ENCODE measurements around the gene CHIC2. TPM values are rescaled to one million over a fixed set of nuclear protein-coding genes. Genes with fewer than 3 reads are reported as not detected.
"Not testable (repeated sequence)": the region's sequence is repeated elsewhere in the genome, so short reads cannot be mapped to it uniquely, and the experiment has no call there.

CHIC2 gene
- total RNA-seq, 3 donors from 2014 or later, result 22.6 to 27.5 (median 22.9) TPM

DNA sequence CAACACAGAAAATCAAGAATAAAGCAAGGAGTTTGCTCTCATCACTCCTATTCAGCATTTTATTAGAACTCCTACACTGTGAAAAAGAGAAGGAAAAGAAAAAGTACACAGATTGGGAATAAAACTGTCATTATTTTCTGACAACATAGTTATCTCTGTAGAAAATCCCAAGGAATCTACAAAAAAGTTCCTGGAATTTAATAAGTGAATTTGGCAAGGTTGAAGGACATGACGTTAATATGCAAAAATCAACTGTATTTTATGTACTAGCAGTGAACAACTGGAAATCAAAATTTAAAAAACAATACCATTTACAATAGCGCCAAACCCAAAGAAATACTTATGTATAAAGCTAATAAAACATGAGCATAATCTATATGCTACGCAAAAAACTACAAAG, 26.3 kb downstream of the CHIC2 start:
- no peak for DNase-seq
- TF ChIP-seq, protein P1, sequence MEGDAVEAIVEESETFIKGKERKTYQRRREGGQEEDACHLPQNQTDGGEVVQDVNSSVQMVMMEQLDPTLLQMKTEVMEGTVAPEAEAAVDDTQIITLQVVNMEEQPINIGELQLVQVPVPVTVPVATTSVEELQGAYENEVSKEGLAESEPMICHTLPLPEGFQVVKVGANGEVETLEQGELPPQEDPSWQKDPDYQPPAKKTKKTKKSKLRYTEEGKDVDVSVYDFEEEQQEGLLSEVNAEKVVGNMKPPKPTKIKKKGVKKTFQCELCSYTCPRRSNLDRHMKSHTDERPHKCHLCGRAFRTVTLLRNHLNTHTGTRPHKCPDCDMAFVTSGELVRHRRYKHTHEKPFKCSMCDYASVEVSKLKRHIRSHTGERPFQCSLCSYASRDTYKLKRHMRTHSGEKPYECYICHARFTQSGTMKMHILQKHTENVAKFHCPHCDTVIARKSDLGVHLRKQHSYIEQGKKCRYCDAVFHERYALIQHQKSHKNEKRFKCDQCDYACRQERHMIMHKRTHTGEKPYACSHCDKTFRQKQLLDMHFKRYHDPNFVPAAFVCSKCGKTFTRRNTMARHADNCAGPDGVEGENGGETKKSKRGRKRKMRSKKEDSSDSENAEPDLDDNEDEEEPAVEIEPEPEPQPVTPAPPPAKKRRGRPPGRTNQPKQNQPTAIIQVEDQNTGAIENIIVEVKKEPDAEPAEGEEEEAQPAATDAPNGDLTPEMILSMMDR (IDR thresholded peaks at IDR 0.05), result no peak
- intact Hi-C loops (cut with DNase I, micrococcal nuclease), result no loop called here

DNA sequence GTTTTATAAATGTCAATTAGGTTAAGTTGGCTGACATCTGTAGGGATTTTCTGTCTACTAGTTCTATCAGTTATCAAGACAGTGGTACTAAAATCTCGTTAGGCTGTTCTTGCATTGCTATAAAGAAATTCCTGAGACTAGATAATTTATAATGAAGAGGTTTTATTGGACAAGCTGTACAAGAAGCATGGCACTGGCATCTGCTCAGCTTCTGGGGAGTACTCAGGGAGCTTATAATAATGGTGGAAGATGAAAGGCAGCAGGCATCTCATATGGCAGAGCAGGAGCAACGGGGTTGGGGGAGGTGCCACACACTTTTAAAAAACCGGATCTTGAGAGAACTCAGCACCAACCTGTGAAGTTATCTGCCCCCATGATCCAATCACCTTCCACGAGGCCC, 28.2 kb downstream of the CHIC2 start:
- Histone ChIP-seq H3K36me3 (ENCODE audit: low read depth) (peaks cover 5% of the 10 kb centered on the region), H3K9me3 (no peaks in the 10 kb centered on the region), H3K4me3 (no peak overlapping the region), H3K4me1 (ENCODE audit: low read depth) (no peaks in the 10 kb centered on the region)
- intact Hi-C loops (cut with DNase I, micrococcal nuclease), result no loop called here
- DNase-seq (no peak), ATAC-seq (no peak)
- TF ChIP-seq, protein P1 (IDR thresholded peaks at IDR 0.05), result no peak

More for the DNA sequence above, 26.3 kb downstream of the CHIC2 start:
- Histone ChIP-seq H3K9me3 (no peaks in the 10 kb centered on the region), H3K36me3 (ENCODE audit: low read depth) (peaks cover 4% of the 10 kb centered on the region), H3K4me1 (ENCODE audit: low read depth) (no peaks in the 10 kb centered on the region), H3K4me3 (no peak overlapping the region)
- no peak for ATAC-seq

DNA sequence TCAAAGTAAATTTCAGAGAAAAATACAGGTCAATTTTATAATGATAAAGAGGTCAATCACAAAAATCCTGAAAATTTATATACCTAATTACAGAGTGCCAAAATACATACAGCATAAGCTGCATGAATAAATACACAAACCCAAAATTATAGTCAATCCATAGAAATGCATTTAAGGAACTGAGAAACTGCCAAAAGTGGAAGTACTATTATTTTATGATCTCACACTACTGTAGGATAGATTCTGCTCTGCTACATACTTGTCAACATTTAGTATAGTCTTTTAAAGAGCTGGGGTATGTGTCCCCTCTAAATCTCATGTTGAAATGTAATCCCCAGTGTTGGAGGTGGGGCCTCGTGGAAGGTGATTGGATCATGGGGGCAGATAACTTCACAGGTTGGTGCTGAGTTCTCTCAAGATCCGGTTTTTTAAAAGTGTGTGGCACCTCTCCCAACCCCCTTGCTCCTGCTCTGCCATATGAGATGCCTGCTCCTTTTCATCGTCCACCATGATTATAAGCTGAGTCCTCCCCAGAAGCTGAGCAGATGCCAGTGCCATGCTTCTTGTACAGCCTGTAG, 31.8 kb downstream of the CHIC2 start:
- DNase-seq (no peak), ATAC-seq (no peak)
- Histone ChIP-seq H3K36me3 (ENCODE audit: low read depth) (peaks cover 5% of the 10 kb centered on the region), H3K4me1 (ENCODE audit: low read depth) (no peaks in the 10 kb centered on the region), H3K9me3 (no peaks in the 10 kb centered on the region), H3K4me3 (no peak overlapping the region)
- TF ChIP-seq, protein P1 (IDR thresholded peaks at IDR 0.05), result no peak
- intact Hi-C loops (cut with DNase I, micrococcal nuclease), result no loop called here

DNA sequence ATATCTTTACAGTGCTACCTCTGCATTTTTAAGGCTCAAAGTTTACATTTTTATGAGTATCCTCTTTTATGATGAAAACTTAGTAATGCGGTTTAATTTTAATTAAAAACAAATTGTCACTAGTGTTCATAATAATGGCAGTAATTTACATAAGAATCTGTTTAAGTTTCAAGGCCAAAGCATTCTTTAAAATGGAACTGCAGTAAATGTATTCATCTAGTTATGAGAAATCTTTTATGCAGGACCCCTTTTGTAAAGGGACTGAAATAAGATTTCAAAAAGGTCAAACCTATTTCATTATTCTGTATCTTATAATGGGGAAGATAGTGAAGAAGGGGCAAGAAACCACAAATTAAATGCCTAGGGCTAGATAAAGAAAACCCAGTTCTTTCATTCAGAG, 37.1 kb downstream of the CHIC2 start:
- ATAC-seq, result no peak

DNA sequence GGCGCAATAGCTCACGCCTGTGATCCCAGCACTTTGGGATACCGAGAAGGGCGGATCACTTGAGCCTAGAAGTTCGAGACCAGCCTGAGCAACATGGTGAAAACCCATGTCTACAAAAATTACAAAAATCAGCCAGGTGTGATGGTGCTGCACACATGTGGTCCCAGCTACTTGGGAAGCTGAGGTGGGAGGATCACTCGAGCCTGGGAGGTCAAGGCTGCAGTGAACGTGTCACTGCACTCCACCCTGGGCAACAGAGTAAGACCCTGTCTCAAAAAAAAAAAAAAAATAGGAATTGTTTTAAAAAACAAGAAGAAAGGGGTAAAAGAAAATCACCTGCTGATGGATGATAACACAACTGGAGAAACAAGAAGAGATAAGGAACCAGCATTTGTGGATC, 38.8 kb downstream of the CHIC2 start:
- H3K4me3 ChIP-seq, result no peak overlapping the region
- DNase-seq (no peak), ATAC-seq (no peak)
- intact Hi-C loops (cut with DNase I, micrococcal nuclease), result no loop called here
- H3K9me3 ChIP-seq, result peaks cover 3% of the 10 kb centered on the region
- no peaks in the 10 kb centered on the region for H3K36me3 ChIP-seq (ENCODE audit: low read depth)
- H3K4me1 ChIP-seq (ENCODE audit: low read depth), result no peaks in the 10 kb centered on the region
- TF ChIP-seq, protein P1 (IDR thresholded peaks at IDR 0.05), result no peak

More for the DNA sequence above, 37.1 kb downstream of the CHIC2 start:
- Histone ChIP-seq H3K36me3 (ENCODE audit: low read depth) (no peaks in the 10 kb centered on the region), H3K4me1 (ENCODE audit: low read depth) (no peaks in the 10 kb centered on the region), H3K4me3 (no peak overlapping the region), H3K9me3 (peaks cover 3% of the 10 kb centered on the region)
- DNase-seq, result no peak
- intact Hi-C loops (cut with DNase I, micrococcal nuclease), result no loop called here
- TF ChIP-seq, protein P1 (IDR thresholded peaks at IDR 0.05), result no peak

DNA sequence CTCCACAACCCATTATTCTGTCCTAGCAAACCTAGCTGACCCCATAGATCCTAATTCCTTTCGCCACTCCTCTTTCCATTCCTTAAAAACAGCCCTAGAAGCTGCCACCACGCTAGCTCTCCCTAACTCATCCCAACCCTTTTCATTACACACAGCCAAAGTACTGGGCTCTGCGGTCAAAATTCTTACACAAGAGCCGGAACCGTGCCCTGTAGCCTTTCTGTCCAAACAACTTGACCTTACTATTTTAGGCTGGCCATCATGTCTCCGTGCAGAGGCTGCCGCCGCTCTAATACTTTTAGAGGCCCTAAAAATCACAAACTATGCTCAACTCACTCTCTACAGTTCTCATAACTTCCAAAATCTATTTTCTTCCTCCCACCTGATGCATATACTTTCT, 41.4 kb downstream of the CHIC2 start:
- H3K4me3 ChIP-seq; H3K4me1 ChIP-seq (ENCODE audit: low read depth); DNase-seq; ATAC-seq; H3K9me3 ChIP-seq; intact Hi-C loops (cut with DNase I, micrococcal nuclease); H3K36me3 ChIP-seq (ENCODE audit: low read depth): not testable (repeated sequence)
